Nephron progenitor cell (in vitro differentiated cells): ENCODE results near the gene GUCA1A.

Experiments used
- DNase-seq: peaks from one replicate; pipeline ENCODE4 v3.0.0; 2021
- H3K27ac Mint-ChIP-seq: 2 replicates; pipeline ENCODE4 v1.8.0; 2021; ENCODE audit warnings: mild to moderate bottlenecking, moderate library complexity, mixed read lengths
- H3K27me3 Mint-ChIP-seq: 2 replicates; pipeline ENCODE4 v1.8.0; 2021; ENCODE audit warnings: mild to moderate bottlenecking, low read depth, mixed read lengths; ENCODE audit not compliant: poor library complexity
- H3K36me3 Mint-ChIP-seq: 2 replicates; pipeline ENCODE4 v1.8.0; 2021; ENCODE audit warnings: low read depth, mixed read lengths
- H3K4me1 Mint-ChIP-seq: 2 replicates; pipeline ENCODE4 v1.8.0; 2021; ENCODE audit warnings: mixed read lengths
- H3K4me3 Mint-ChIP-seq: 2 replicates; pipeline ENCODE4 v1.8.0; 2021; ENCODE audit warnings: mild to moderate bottlenecking, moderate library complexity, mixed read lengths
- H3K9me3 Mint-ChIP-seq: 2 replicates; pipeline ENCODE4 v1.8.0; 2021; ENCODE audit warnings: mild to moderate bottlenecking, moderate library complexity, mixed read lengths
- TF ChIP-seq, protein P1 (sequence below): fragments of 200-600 bp; sonication (generic); IDR thresholded peaks from 2 replicates; pipeline ENCODE4 v1.5.0; 2021; ENCODE audit warnings: antibody characterized with exemption

Gene GUCA1A

DNA sequence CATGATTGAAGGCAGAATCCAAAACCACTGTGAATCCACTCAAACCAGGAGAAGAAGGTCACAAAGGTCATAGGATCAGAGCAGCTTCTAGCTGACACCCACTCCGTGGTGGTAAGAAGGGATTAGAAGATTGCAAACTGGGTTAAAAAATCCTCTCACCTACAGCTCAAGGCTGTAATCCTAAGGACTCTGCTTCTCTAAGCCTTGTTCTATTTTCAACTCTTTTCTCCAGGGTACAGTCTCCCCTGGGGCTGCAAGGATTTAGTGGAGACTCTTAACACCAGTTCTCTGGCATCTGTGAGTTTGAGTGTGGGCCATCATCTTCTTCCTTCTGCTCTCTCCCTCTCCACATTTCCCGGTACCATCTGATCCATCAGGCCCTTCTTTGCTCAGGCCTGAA is at the start of gene GUCA1A:
Gene GUCA1A, plus strand, starts transcription at position 264 of the 400 bp plus-strand sequence. CDS start 250 bp downstream, outside the sequence.
- TF ChIP-seq, protein P1, sequence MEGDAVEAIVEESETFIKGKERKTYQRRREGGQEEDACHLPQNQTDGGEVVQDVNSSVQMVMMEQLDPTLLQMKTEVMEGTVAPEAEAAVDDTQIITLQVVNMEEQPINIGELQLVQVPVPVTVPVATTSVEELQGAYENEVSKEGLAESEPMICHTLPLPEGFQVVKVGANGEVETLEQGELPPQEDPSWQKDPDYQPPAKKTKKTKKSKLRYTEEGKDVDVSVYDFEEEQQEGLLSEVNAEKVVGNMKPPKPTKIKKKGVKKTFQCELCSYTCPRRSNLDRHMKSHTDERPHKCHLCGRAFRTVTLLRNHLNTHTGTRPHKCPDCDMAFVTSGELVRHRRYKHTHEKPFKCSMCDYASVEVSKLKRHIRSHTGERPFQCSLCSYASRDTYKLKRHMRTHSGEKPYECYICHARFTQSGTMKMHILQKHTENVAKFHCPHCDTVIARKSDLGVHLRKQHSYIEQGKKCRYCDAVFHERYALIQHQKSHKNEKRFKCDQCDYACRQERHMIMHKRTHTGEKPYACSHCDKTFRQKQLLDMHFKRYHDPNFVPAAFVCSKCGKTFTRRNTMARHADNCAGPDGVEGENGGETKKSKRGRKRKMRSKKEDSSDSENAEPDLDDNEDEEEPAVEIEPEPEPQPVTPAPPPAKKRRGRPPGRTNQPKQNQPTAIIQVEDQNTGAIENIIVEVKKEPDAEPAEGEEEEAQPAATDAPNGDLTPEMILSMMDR, result no peak
- Mint-ChIP-seq H3K27ac (no peak within 1 kb of the TSS), H3K27me3 (peaks cover 16% of the 10 kb centered on the region), H3K4me3 (no peak within 1 kb of the TSS), H3K9me3 (no peaks in the 10 kb centered on the region), H3K4me1 (peaks cover 5% of the 10 kb centered on the region), H3K36me3 (no peaks in the 10 kb centered on the region)
- no peak for DNase-seq

DNA sequence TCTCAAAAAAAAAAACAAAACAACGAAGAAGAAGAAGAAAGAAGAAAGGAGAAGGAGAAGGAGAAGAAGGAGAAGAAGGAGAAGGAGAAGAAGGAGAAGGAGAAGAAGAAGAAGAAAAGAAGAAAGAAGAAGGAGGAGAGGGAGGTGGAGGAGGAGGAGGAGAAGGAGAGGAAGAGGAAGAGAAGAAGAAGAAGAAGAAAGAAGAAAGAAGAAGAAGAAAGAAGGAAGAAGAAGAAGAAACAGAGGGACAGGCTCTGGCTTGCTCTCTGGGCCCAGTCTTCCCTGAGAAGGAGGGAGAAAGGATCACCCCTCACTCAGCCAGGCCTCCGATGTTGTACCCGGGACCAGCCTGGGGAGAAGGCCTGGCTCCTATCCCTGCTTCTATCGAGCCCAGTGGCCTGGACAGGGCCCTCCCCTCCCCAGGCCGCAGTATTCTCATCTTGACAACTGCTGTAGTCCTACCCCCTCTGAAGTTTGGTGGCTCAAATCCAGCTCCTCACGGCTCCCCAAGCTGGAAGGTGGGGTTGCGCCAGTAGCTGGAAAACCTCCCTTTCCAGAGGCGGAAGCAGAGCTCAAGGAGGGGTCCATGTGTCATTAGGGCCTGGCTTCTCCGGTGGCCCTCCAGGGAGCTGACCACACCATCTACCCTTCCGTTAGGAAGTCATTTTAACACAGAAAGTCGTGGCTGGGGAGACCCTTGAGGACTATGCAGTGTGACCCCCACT is 49.6 kb upstream of the GUCA1A start:
- Mint-ChIP-seq H3K27me3 (peaks cover 3% of the 10 kb centered on the region), H3K27ac (peak overlapping the region; percentile 13), H3K4me1 (peaks cover 14% of the 10 kb centered on the region), H3K9me3 (no peaks in the 10 kb centered on the region), H3K36me3 (no peaks in the 10 kb centered on the region), H3K4me3 (no peak overlapping the region)
- TF ChIP-seq, protein P1, result no peak
- no peak for DNase-seq

- Mint-ChIP-seq H3K9me3 (no peaks in the 10 kb centered on the region), H3K36me3 (no peaks in the 10 kb centered on the region), H3K27ac (peak overlapping the region; percentile 71), H3K4me3 (no peak overlapping the region), H3K4me1 (peaks cover 13% of the 10 kb centered on the region), H3K27me3 (peaks cover 3% of the 10 kb centered on the region)
- no peak for DNase-seq
- TF ChIP-seq, protein P1, result no peak
Observed at GRCh38 chr6:42124223-42124836, 48.8 kb upstream of the GUCA1A start.

DNA sequence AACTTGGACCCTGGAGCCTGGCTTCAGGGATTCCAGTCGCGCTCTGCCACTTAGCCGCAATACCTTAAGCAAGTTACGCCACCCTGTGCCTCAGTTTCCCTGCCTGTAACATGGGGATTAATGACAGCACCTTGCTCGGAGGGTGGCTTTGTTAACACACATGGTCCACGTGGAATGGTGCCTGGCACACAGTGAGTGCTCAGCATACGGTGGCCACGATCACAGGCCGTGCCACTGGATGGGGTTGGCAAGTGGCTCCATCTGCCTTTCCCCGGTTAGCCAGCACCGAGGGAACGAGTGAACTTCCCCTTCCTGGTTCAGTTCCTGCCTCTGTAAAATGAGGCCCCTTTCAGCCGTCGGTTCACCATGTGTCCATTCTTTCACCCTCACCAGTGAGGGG is 47.9 kb upstream of the GUCA1A start:
- no peak for DNase-seq
- Mint-ChIP-seq H3K4me1 (peaks cover 13% of the 10 kb centered on the region), H3K9me3 (no peaks in the 10 kb centered on the region), H3K36me3 (no peaks in the 10 kb centered on the region), H3K27ac (no peak overlapping the region), H3K27me3 (peaks cover 3% of the 10 kb centered on the region), H3K4me3 (no peak overlapping the region)
- TF ChIP-seq, protein P1, result no peak

GRCh38 chr6:42125663-42126062 is 47.5 kb upstream of the GUCA1A start:
- Mint-ChIP-seq H3K27ac (no peak overlapping the region), H3K36me3 (no peaks in the 10 kb centered on the region), H3K27me3 (peaks cover 3% of the 10 kb centered on the region), H3K9me3 (no peaks in the 10 kb centered on the region), H3K4me1 (peaks cover 13% of the 10 kb centered on the region), H3K4me3 (no peak overlapping the region)
- DNase-seq, result no peak
- TF ChIP-seq, protein P1, result no peak
